Mucosa of gallbladder (tissue), 1 donor: ENCODE data around the gene PPTC7. TPM values are rescaled to one million over a fixed set of nuclear protein-coding genes. Genes with fewer than 3 reads are reported as not detected.
"Not testable (repeated sequence)": the region's sequence is repeated elsewhere in the genome, so short reads cannot be mapped to it uniquely, and the experiment has no call there.

ENCODE experiments used
- DNase-seq: peaks from one replicate; pipeline ENCODE4 v3.0.0-alpha.2; 2020; ENCODE audit warnings: low spot score
- total RNA-seq: library from RNA; stranded (reverse); gene quantifications from one replicate; pipeline ENCODE4 v1.2.1, GENCODE V29; 2021
- donor health status: DM: no; HTN: no; CAD: no.

The PPTC7 gene
- total RNA-seq, 1 donor from 2014 or later, result 18.2 TPM

GRCh38 chr12:110536834-110537604, 46.1 kb downstream of the PPTC7 start:
- DNase-seq, result no peak

- no peak for DNase-seq
These were observed 48.3 kb downstream of the PPTC7 start for GRCh38 chr12:110534811-110535210.

- no peak for DNase-seq
These were observed 49.5 kb downstream of the PPTC7 start for GRCh38 chr12:110533607-110534006.

- DNase-seq, result no peak
These were observed 50.5 kb downstream of the PPTC7 start for GRCh38 chr12:110532644-110533043.

- no peak for DNase-seq
These were observed 51.3 kb downstream of the PPTC7 start for GRCh38 chr12:110531741-110532333.

GRCh38 chr12:110530511-110530910, 52.6 kb downstream of the PPTC7 start:
- no peak for DNase-seq

- no peak for DNase-seq
These were observed 54.8 kb downstream of the PPTC7 start for GRCh38 chr12:110528277-110528839.

- not testable (repeated sequence) for DNase-seq
These were observed 62.0 kb downstream of the PPTC7 start for GRCh38 chr12:110520876-110521712.

GRCh38 chr12:110518014-110518413, 65.1 kb downstream of the PPTC7 start:
- DNase-seq, result not testable (repeated sequence)

GRCh38 chr12:110516995-110517394, 66.1 kb downstream of the PPTC7 start:
- DNase-seq, result no peak

GRCh38 chr12:110514363-110514762, 68.8 kb downstream of the PPTC7 start:
- DNase-seq, result no peak

- DNase-seq, result no peak
These were observed 69.3 kb downstream of the PPTC7 start for GRCh38 chr12:110513842-110514241.

GRCh38 chr12:110508071-110508586, 75.0 kb downstream of the PPTC7 start:
- no peak for DNase-seq

- no peak for DNase-seq
These were observed 77.8 kb downstream of the PPTC7 start for GRCh38 chr12:110505332-110505731.

- DNase-seq, result no peak
These were observed 79.7 kb downstream of the PPTC7 start for GRCh38 chr12:110503432-110503831.

GRCh38 chr12:110501752-110502738, 81.1 kb downstream of the PPTC7 start, which contains the start of the genes RAD9B and VPS29:
TSS of gene RAD9B (plus strand) at chr12:110502331. CDS start at chr12:110502338, 7 bp downstream.
TSS of gene VPS29 (minus strand) at chr12:110502111. CDS start at chr12:110502051, 60 bp downstream.
- DNase-seq, result peak; percentile 98

GRCh38 chr12:110501399-110501751, 81.7 kb downstream of the PPTC7 start:
- no peak for DNase-seq

GRCh38 chr12:110498984-110499706, 84.0 kb downstream of the PPTC7 start:
- DNase-seq, result no peak
